Femur (tissue), 1 donor: Measurements from ENCODE around the gene LRP1B.
"Not testable (repeated sequence)": the region's sequence is repeated elsewhere in the genome, so short reads cannot be mapped to it uniquely, and the experiment has no call there.

Experiments
- DNase-seq: peaks from one replicate; pipeline ENCODE4 v3.0.0-alpha.2; 2017

LRP1B gene

GRCh38 chr2:140555701-140556100 is 1575.1 kb downstream of the LRP1B start:
- no peak for DNase-seq

- no peak for DNase-seq
Measured at GRCh38 chr2:140552634-140553033, 1578.2 kb downstream of the LRP1B start.

GRCh38 chr2:140551287-140551686 is 1579.5 kb downstream of the LRP1B start:
- no peak for DNase-seq

GRCh38 chr2:140550821-140551220 is 1580.0 kb downstream of the LRP1B start:
- no peak for DNase-seq

- DNase-seq = not testable (repeated sequence)
Measured at GRCh38 chr2:140544769-140545168, 1586.0 kb downstream of the LRP1B start.

- no peak for DNase-seq
Measured at GRCh38 chr2:140542627-140543026, 1588.2 kb downstream of the LRP1B start.

- no peak for DNase-seq
Measured at GRCh38 chr2:140539242-140539875, 1591.5 kb downstream of the LRP1B start.

- no peak for DNase-seq
Measured at GRCh38 chr2:140529706-140530105, 1601.1 kb downstream of the LRP1B start.

GRCh38 chr2:140528982-140529381 is 1601.8 kb downstream of the LRP1B start:
- DNase-seq = no peak

- no peak for DNase-seq
Measured at GRCh38 chr2:140526575-140526974, 1604.2 kb downstream of the LRP1B start.

- no peak for DNase-seq
Measured at GRCh38 chr2:140512106-140512505, 1618.7 kb downstream of the LRP1B start.

- DNase-seq = no peak
Measured at GRCh38 chr2:140509765-140510164, 1621.1 kb downstream of the LRP1B start.

GRCh38 chr2:140508756-140509155 is 1622.1 kb downstream of the LRP1B start:
- no peak for DNase-seq

GRCh38 chr2:140506606-140507005 is 1624.2 kb downstream of the LRP1B start:
- no peak for DNase-seq

- no peak for DNase-seq
Measured at GRCh38 chr2:140504601-140505000, 1626.2 kb downstream of the LRP1B start.

GRCh38 chr2:140502951-140503630 is 1627.7 kb downstream of the LRP1B start:
- no peak for DNase-seq

GRCh38 chr2:140498360-140498759 is 1632.5 kb downstream of the LRP1B start:
- DNase-seq = no peak

- DNase-seq = no peak
Measured at GRCh38 chr2:140496714-140497113, 1634.1 kb downstream of the LRP1B start.

- DNase-seq = no peak
Measured at GRCh38 chr2:140491876-140492275, 1638.9 kb downstream of the LRP1B start.

- no peak for DNase-seq
Measured at GRCh38 chr2:140489193-140489592, 1641.6 kb downstream of the LRP1B start.

GRCh38 chr2:140481136-140481535 is 1649.7 kb downstream of the LRP1B start:
- DNase-seq = no peak

GRCh38 chr2:140473851-140474250 is 1657.0 kb downstream of the LRP1B start:
- DNase-seq = no peak

GRCh38 chr2:140472676-140473075 is 1658.1 kb downstream of the LRP1B start:
- no peak for DNase-seq

GRCh38 chr2:140465301-140465700 is 1665.5 kb downstream of the LRP1B start:
- no peak for DNase-seq

GRCh38 chr2:140462990-140463389 is 1667.8 kb downstream of the LRP1B start:
- DNase-seq = no peak
